Measurements from ENCODE around the gene HOXA3. TPM values are rescaled to one million over a fixed set of nuclear protein-coding genes. Genes with fewer than 3 reads are reported as not detected.
A peak's percentile ranks its signal among the peaks of the same experiment; 100 is the strongest.

The HOXA3 gene
- total and polyA plus RNA-seq, 2 of the 8 experiments (the other 6 are each of a cell fraction or from before 2014, with no cell fraction given) = not detected

- Histone ChIP-seq H4K91ac (replicated peaks; ENCODE audit: insufficient read length, low read length) (no peak overlapping the region), H3K4me3 (ENCODE audit: extremely low read depth in 1 of 4, insufficient read depth in 2 of 4, low read depth in 3 of 4, low read length in 4 of 4) (no peak overlapping the region), H4K5ac (ENCODE audit: insufficient read length, low read depth, low read length) (no peak overlapping the region), H3K79me1 (ENCODE audit: low read depth, low read length) (no peaks in the 10 kb centered on the region), H2AFZ (ENCODE audit: low read length) (no peak overlapping the region), H3K9me3 (ENCODE audit: insufficient read depth in 2 of 2, low read depth in 1 of 2, low read length in 1 of 2) (peaks cover 0 to 3% of the 10 kb centered on the region in 2 experiments; a peak in 1 of 4 replicates), H3K27ac (ENCODE audit: low read depth, low read length) (no peak overlapping the region), H3K23me2 (ENCODE audit: low read depth, low read length) (peaks cover 9% of the 10 kb centered on the region), H3K79me2 (ENCODE audit: control insufficient read depth in 1 of 2, insufficient read depth in 2 of 2, low read length in 2 of 2) (no peaks in the 10 kb centered on the region), H4K20me1 (replicated peaks in 1 of 2; ENCODE audit: control insufficient read depth in 1 of 2, insufficient read depth in 2 of 2, low read length in 2 of 2) (peaks cover 27 to 29% of the 10 kb centered on the region in 2 experiments), H2BK15ac (ENCODE audit: low read length) (no peak overlapping the region), H2BK120ac (replicated peaks; ENCODE audit: low read depth, low read length) (no peak overlapping the region), H3K23ac (ENCODE audit: insufficient read length) (no peak overlapping the region), H2BK5ac (ENCODE audit: low read depth, low read length) (no peak overlapping the region), H3K27me3 (replicated peaks in 1 of 4; ENCODE audit: control insufficient read depth in 3 of 4, extremely low read depth in 1 of 4, insufficient read depth in 3 of 4, low read length in 3 of 4) (peaks cover 97 to 100% (median 99%) of the 10 kb centered on the region in 4 experiments), H2BK12ac (ENCODE audit: low read depth, low read length) (no peak overlapping the region), H3K56ac (replicated peaks; ENCODE audit: insufficient read length, low read depth, low read length) (no peak overlapping the region), H3K18ac (ENCODE audit: extremely low read depth, low read length) (no peak overlapping the region), H4K8ac (ENCODE audit: extremely low read depth, insufficient read depth, low read length) (no peak overlapping the region; the same call in 1 of the 2 replicates), H2BK20ac (ENCODE audit: low read length) (no peak overlapping the region), H3K4ac (replicated peaks; ENCODE audit: insufficient read length, low read depth, low read length) (no peak overlapping the region), H2AK5ac (ENCODE audit: low read depth, low read length) (no peak overlapping the region), H3K9ac (replicated peaks in 1 of 4; ENCODE audit: extremely low read depth in 1 of 4, low read depth in 3 of 4, low read length in 3 of 4) (no peak overlapping the region), H3K36me3 (ENCODE audit: control insufficient read depth in 2 of 4, insufficient read depth in 4 of 4, low read length in 3 of 4) (peaks cover 0 to 6% (median 0%) of the 10 kb centered on the region in 4 experiments; a peak in 1 of 8 replicates), H3K4me2 (ENCODE audit: insufficient read depth in 1 of 2, low read depth in 2 of 2, low read length in 2 of 2) (no peak overlapping the region), H3K4me1 (replicated peaks in 1 of 4; ENCODE audit: control insufficient read depth in 3 of 4, insufficient read depth in 4 of 4, low read length in 3 of 4) (peaks cover 0 to 9% (median 6%) of the 10 kb centered on the region in 4 experiments; a peak in 5 of 7 replicates), H3K14ac (ENCODE audit: insufficient read length) (no peak overlapping the region)
- DNase-seq (ENCODE audit: low read depth in 1 of 2, low spot score in 2 of 2) = no peak
- ChIA-PET CTCF (ENCODE audit: partially characterized antibody) (interaction anchor here (1.1 to 12.5 kb wide), 11 partner anchors 8 to 453 kb away, joined by 3 to 123 read pairs (median 15); partner anchors contain the start of genes HOXA1, HOXA10 and HOXA3), POLR2A (ENCODE audit: partially characterized antibody) (no interaction called here)
- WGBS, 2 experiments (ENCODE audit: extremely low coverage in 1 of 2, insufficient coverage in 1 of 2, insufficient read length in 1 of 2, insufficient replicate concordance in 2 of 2, low coverage in 1 of 2, low lambda C conversion rate in 2 of 2, missing lambda C conversion rate in 1 of 2) = 60% methylated on average over 11 of the region's 11 CpGs; no CpG with 5 or more reads in 1 of the 2 experiments
- no peak for TF ChIP-seq CBX8 (IDR thresholded peaks at IDR 0.05; ENCODE audit: borderline replicate concordance, low read depth, low read length)
- peak; percentile 8 for TF ChIP-seq EZH2 (IDR thresholded peaks at IDR 0.05; ENCODE audit: low read depth, low read length, severe bottlenecking)
- FAIRE-seq = no peak
Observed at GRCh38 chr7:27145914-27146412, 6.4 kb downstream of the HOXA3 start.
